PC-3 (cell line): ENCODE data around the gene VN1R5. TPM values are rescaled to one million over a fixed set of nuclear protein-coding genes. Genes with fewer than 3 reads are reported as not detected.

ENCODE experiments used
- ATAC-seq: fragments of 200-7000 bp; cut with Tn5 transposase; 2 replicates; pipeline ENCODE4 v1.9.1; 2020; ENCODE audit warnings: mild to moderate bottlenecking, moderate library complexity
- BruUV-seq: library from RNA; stranded (reverse); fragments of 400-500 nt; replicated peaks from 2 replicates; lab custom pipeline; 2021; lab: Mats Ljungman, UMichigan
- CTCF ChIA-PET: fragments of 300-600 bp; sonication (Branson Sonifier 250); formaldehyde crosslinking; loops from one replicate; lab custom pipeline; 2022; ENCODE audit warnings: antibody characterized with exemption; lab: Charles Lee
- POLR2A ChIA-PET: fragments of 300-600 bp; sonication (Branson Sonifier 250); formaldehyde crosslinking; loops from one replicate; lab custom pipeline; 2022; ENCODE audit warnings: antibody characterized with exemption; ENCODE audit not compliant: unreplicated experiment; lab: Charles Lee
- DNase-seq: peaks from one replicate; pipeline ENCODE4 v3.0.0-alpha.2; 2015
- H2AFZ ChIP-seq: fragments of 300-600 bp; sonication (generic); 2 replicates; pipeline ENCODE4 v1.6.0; 2016; ENCODE audit warnings: antibody characterized with exemption, low read length
- H3F3A ChIP-seq: fragments of 300-600 bp; sonication (generic); one replicate; pipeline ENCODE4 v1.6.0; 2017; ENCODE audit warnings: antibody characterized with exemption, low read length, control low read depth, mild to moderate bottlenecking; ENCODE audit not compliant: unreplicated experiment
- H3K27ac ChIP-seq: fragments of 300-600 bp; sonication (generic); 2 replicates; pipeline ENCODE4 v1.5.1; 2016; ENCODE audit warnings: mild to moderate bottlenecking, low read length
- H3K27me3 ChIP-seq: fragments of 300-600 bp; sonication (generic); 2 replicates; pipeline ENCODE4 v1.6.1; 2016; ENCODE audit warnings: low read length, mixed read lengths
- H3K36me3 ChIP-seq: fragments of 300-600 bp; sonication (generic); 2 replicates; pipeline ENCODE4 v1.6.1; 2016; ENCODE audit warnings: low read depth, mixed run types, low read length, mixed read lengths
- H3K4me1 ChIP-seq: fragments of 300-600 bp; sonication (generic); 2 replicates; pipeline ENCODE4 v1.5.1; 2016; ENCODE audit warnings: low read length; ENCODE audit not compliant: insufficient read depth
- H3K4me2 ChIP-seq: fragments of 300-600 bp; sonication (generic); 2 replicates; pipeline ENCODE4 v1.6.0; 2016; ENCODE audit warnings: low read length
- H3K4me3 ChIP-seq: fragments of 300-600 bp; sonication (generic); 2 replicates; pipeline ENCODE4 v1.5.1; 2016; ENCODE audit warnings: mild to moderate bottlenecking, low read length, mixed read lengths
- H3K79me2 ChIP-seq: fragments of 300-600 bp; sonication (generic); 2 replicates; pipeline ENCODE4 v1.6.1; 2017; ENCODE audit warnings: low read length, mixed read lengths
- H3K9ac ChIP-seq: fragments of 300-600 bp; sonication (generic); 2 replicates; pipeline ENCODE4 v1.6.0; 2016; ENCODE audit warnings: mild to moderate bottlenecking, low read length
- H3K9me2 ChIP-seq: fragments of 300-600 bp; sonication (generic); replicated peaks from 2 replicates; pipeline ENCODE4 v1.6.1; 2016; ENCODE audit warnings: mixed run types, low read length, mixed read lengths
- H3K9me3 ChIP-seq: fragments of 300-600 bp; sonication (generic); 2 replicates; pipeline ENCODE4 v1.6.1; 2016; ENCODE audit warnings: low read length, mixed read lengths
- H4K20me1 ChIP-seq: fragments of 300-600 bp; sonication (generic); 2 replicates; pipeline ENCODE4 v1.6.1; 2016; ENCODE audit warnings: low read length, mixed read lengths
- CTCF ChIP-seq: fragments of 300-600 bp; sonication (generic); conservative IDR thresholded peaks from 2 replicates; pipeline ENCODE4 v1.5.1; 2017; ENCODE audit warnings: antibody characterized with exemption, low read depth, mild to moderate bottlenecking, low read length
- EZH2 ChIP-seq: fragments of 300-600 bp; sonication (generic); IDR thresholded peaks from one replicate; pipeline ENCODE4 v1.6.1; 2017; ENCODE audit warnings: antibody characterized with exemption, mild to moderate bottlenecking, low read length; ENCODE audit not compliant: unreplicated experiment
- EZH2phosphoT487 ChIP-seq: fragments of 300-600 bp; sonication (generic); IDR thresholded peaks from 2 replicates; pipeline ENCODE4 v1.6.1; 2018; ENCODE audit warnings: mild to moderate bottlenecking, antibody characterized with exemption, low read length, borderline replicate concordance
- intact Hi-C: fragments of 100-400 bp; cut with micrococcal nuclease; formaldehyde crosslinking; loops from 2 replicates; pipeline ENCODE4 v1.9.0; 2023
- total RNA-seq: library from RNA; depleted of rRNA; stranded (reverse); fragments of >200 nt; gene quantifications from 2 replicates; pipeline ENCODE4 v1.2.3, GENCODE V29; 2014

The VN1R5 gene
- total RNA-seq, 1 experiment from 2014 or later: not detected

- Histone ChIP-seq H3K36me3 (peaks cover 33% of the 10 kb centered on the region), H3K4me1 (no peaks in the 10 kb centered on the region), H2AFZ (no peak overlapping the region), H3K27ac (no peak overlapping the region), H3F3A (no peaks in the 10 kb centered on the region), H3K4me3 (no peak overlapping the region), H3K79me2 (no peaks in the 10 kb centered on the region), H3K9me3 (no peaks in the 10 kb centered on the region), H4K20me1 (no peaks in the 10 kb centered on the region), H3K9me2 (no peaks in the 10 kb centered on the region), H3K27me3 (no peaks in the 10 kb centered on the region), H3K4me2 (no peak overlapping the region), H3K9ac (no peak overlapping the region)
- no peak; the same call in 1 of the 2 replicates for ATAC-seq
- ChIA-PET POLR2A (no interaction called here), CTCF (no interaction called here)
- intact Hi-C loops: no loop called here
- no peak for DNase-seq
- no TSS peak for BruUV-seq
- TF ChIP-seq CTCF (no peak), EZH2phosphoT487 (no peak), EZH2 (no peak)
These were observed 42.2 kb downstream of the VN1R5 start for GRCh38 chr1:247298124-247298481.

GRCh38 chr1:247298701-247299100, 42.8 kb downstream of the VN1R5 start:
- TF ChIP-seq EZH2 (no peak), CTCF (no peak), EZH2phosphoT487 (no peak)
- BruUV-seq: TSS peak; percentile 14
- peaks cover 39% of the 10 kb centered on the region for H3K36me3 ChIP-seq

GRCh38 chr1:247299723-247300381, 44.0 kb downstream of the VN1R5 start:
- no TSS peak for BruUV-seq
- no peaks in the 10 kb centered on the region for H3K4me1 ChIP-seq
- H3K27me3 ChIP-seq: no peaks in the 10 kb centered on the region
- H3F3A ChIP-seq: no peaks in the 10 kb centered on the region
- no peak for ATAC-seq
- H3K36me3 ChIP-seq: peaks cover 47% of the 10 kb centered on the region
- CTCF ChIA-PET: no interaction called here
- no peaks in the 10 kb centered on the region for H4K20me1 ChIP-seq
- H2AFZ ChIP-seq: no peak overlapping the region
- POLR2A ChIA-PET: no interaction called here
- H3K79me2 ChIP-seq: no peaks in the 10 kb centered on the region
- H3K9me2 ChIP-seq: no peaks in the 10 kb centered on the region
- no peak overlapping the region for H3K27ac ChIP-seq
- H3K4me3 ChIP-seq: no peak overlapping the region
- TF ChIP-seq EZH2phosphoT487: no peak
- H3K9ac ChIP-seq: no peak overlapping the region
- intact Hi-C loops: no loop called here
- no peak for DNase-seq
- no peak overlapping the region for H3K4me2 ChIP-seq
- no peaks in the 10 kb centered on the region for H3K9me3 ChIP-seq

More at GRCh38 chr1:247298701-247299100, 42.8 kb downstream of the VN1R5 start:
- Histone ChIP-seq H3K9ac (no peak overlapping the region), H3K27ac (no peak overlapping the region), H3K79me2 (no peaks in the 10 kb centered on the region), H4K20me1 (no peaks in the 10 kb centered on the region), H3K4me3 (no peak overlapping the region), H2AFZ (no peak overlapping the region), H3K27me3 (no peaks in the 10 kb centered on the region), H3K9me3 (no peaks in the 10 kb centered on the region), H3K4me2 (no peak overlapping the region), H3K4me1 (no peaks in the 10 kb centered on the region), H3K9me2 (no peaks in the 10 kb centered on the region), H3F3A (no peaks in the 10 kb centered on the region)
- CTCF ChIA-PET: no interaction called here
- POLR2A ChIA-PET: no interaction called here
- ATAC-seq (no peak), DNase-seq (no peak)
- intact Hi-C loops: no loop called here
